Erythroblast (primary cell): ENCODE measurements around the gene HLA-DOB.

Experiments
- GATA1 ChIP-seq: IDR thresholded peaks from 2 replicates; pipeline ENCODE4 v1.6.1; 2011; ENCODE audit warnings: low read depth, mild to moderate bottlenecking, control low read depth, low read length, moderate library complexity
- POLR2A ChIP-seq: IDR thresholded peaks from 2 replicates; pipeline ENCODE4 v1.6.1; 2011; ENCODE audit warnings: mild to moderate bottlenecking, low read length

- TF ChIP-seq POLR2A, result no peak
- TF ChIP-seq GATA1, result no peak
Observed at GRCh38 chr6:32775071-32775470, 41.7 kb downstream of the HLA-DOB start.
